Uterus (tissue), 2 donors: ENCODE results near the gene ADGRE1.

Experiments used
- CTCF ChIP-seq, 4 experiments: fragments of 200-600 bp in 2 of 4; fragments of 450-650 bp in 2 of 4; sonication (generic) in 2 of 4; IDR thresholded peaks; one replicate each; pipeline ENCODE4 v1.5.1; 2016 to 2019; ENCODE audit warnings: antibody characterized with exemption in 4 of 4, mild to moderate bottlenecking in 2 of 4, moderate library complexity in 1 of 4
- POLR2A ChIP-seq, 2 donors: fragments of 450-650 bp; IDR thresholded peaks; one replicate each; pipeline ENCODE4 v1.6.1; 2016; ENCODE audit warnings: antibody characterized with exemption in 2 of 2, mild to moderate bottlenecking in 1 of 2, moderate library complexity in 1 of 2

GRCh38 chr19:6891761-6892385, 4.5 kb downstream of the ADGRE1 start:
- no peak for TF ChIP-seq POLR2A (IDR thresholded peaks at IDR 0.05)
- TF ChIP-seq CTCF (IDR thresholded peaks at IDR 0.05), result no peak
